ENCODE results near the gene CCT2. TPM values are rescaled to one million over a fixed set of nuclear protein-coding genes. Genes with fewer than 3 reads are reported as not detected.

CCT2 gene
- total and polyA plus RNA-seq, 2 donors (not counting 1 experiment from before 2014, with no cell fraction given): 58.2 to 125 TPM

- peaks cover 12% of the 10 kb centered on the region for H3K4me1 Mint-ChIP-seq
- peaks cover 19 to 67% of the 10 kb centered on the region in 2 experiments for H3K36me3 ChIP-seq (replicated peaks in 1 of 2; ENCODE audit: control extremely low read depth in 1 of 2, control insufficient read depth in 1 of 2, extremely low read depth in 1 of 2, insufficient read depth in 2 of 2, low read length in 1 of 2)
- H3K4me2 ChIP-seq (replicated peaks; ENCODE audit: low read depth, low read length, poor library complexity, severe bottlenecking): no peak overlapping the region
- ATAC-seq (ENCODE audit: low read depth): no peak
- WGBS (ENCODE audit: insufficient coverage): 100% methylated on average over 1 of the region's 4 CpGs
- no peaks in the 10 kb centered on the region for H3K9me3 Mint-ChIP-seq (ENCODE audit: insufficient read depth)
- H3K9me3 ChIP-seq (ENCODE audit: control extremely low read depth in 1 of 3, control insufficient read depth in 2 of 3, insufficient read depth in 1 of 3, low read length in 2 of 3): no peaks in the 10 kb centered on the region
- H3K79me2 ChIP-seq (ENCODE audit: control insufficient read depth, insufficient read depth, low read length): peaks cover 30% of the 10 kb centered on the region
- ChIA-PET POLR2A (no interaction called here), CTCF (interaction anchor here (0.7 to 1.2 kb wide), 2 partner anchors 50 to 231 kb away, joined by 3 to 4 read pairs; no protein-coding TSS in a partner anchor)
- H4K20me1 ChIP-seq (ENCODE audit: control insufficient read depth, insufficient read depth, low read length, poor library complexity, severe bottlenecking): peaks cover 22% of the 10 kb centered on the region
- peaks cover 6 to 11% of the 10 kb centered on the region in 2 donors for H3K4me1 ChIP-seq (ENCODE audit: control insufficient read depth in 2 of 2, insufficient read depth in 2 of 2, low read length in 2 of 2)
- no peaks in the 10 kb centered on the region for H3K27me3 Mint-ChIP-seq
- no peak overlapping the region for H2AFZ ChIP-seq (ENCODE audit: insufficient read depth, low read depth, low read length, poor library complexity, severe bottlenecking)
- no peak for DNase-seq
- no peak overlapping the region for H3K4me3 Mint-ChIP-seq
- H3K27ac ChIP-seq (ENCODE audit: low read length in 2 of 2): no peak overlapping the region
- no peaks in the 10 kb centered on the region for H3K27me3 ChIP-seq (replicated peaks in 1 of 4; ENCODE audit: control extremely low read depth in 1 of 4, control insufficient read depth in 3 of 4, insufficient read depth in 4 of 4, low read length in 3 of 4)
- no peak overlapping the region for H3K27ac Mint-ChIP-seq
- no peak overlapping the region for H3K9ac ChIP-seq (ENCODE audit: low read length)
- intact Hi-C loops (cut with micrococcal nuclease): loop anchor here (5.0 kb wide), 3 partner anchors 431 to 1256 kb away; partner anchors contain the start of genes CNOT2 and MDM1
- no peak overlapping the region for H3K4me3 ChIP-seq (ENCODE audit: control extremely low read depth in 1 of 5, extremely low read depth in 1 of 5, insufficient read depth in 1 of 5, low read depth in 2 of 5, low read length in 4 of 5)
- no peak for TF ChIP-seq EZH2 (IDR thresholded peaks at IDR 0.05; ENCODE audit: borderline replicate concordance, insufficient read depth, low read depth, low read length, poor library complexity, severe bottlenecking)
- no peak for TF ChIP-seq CTCF (IDR thresholded peaks at IDR 0.05)
Measured at GRCh38 chr12:69588527-69588926, 3.3 kb downstream of the CCT2 start.

- TF ChIP-seq CTCF (IDR thresholded peaks at IDR 0.05) (no peak), EZH2 (IDR thresholded peaks at IDR 0.05; ENCODE audit: borderline replicate concordance, insufficient read depth, low read depth, low read length, poor library complexity, severe bottlenecking) (no peak)
- peaks cover 6 to 11% of the 10 kb centered on the region in 2 donors for H3K4me1 ChIP-seq (ENCODE audit: control insufficient read depth in 2 of 2, insufficient read depth in 2 of 2, low read length in 2 of 2)
- peaks cover 22% of the 10 kb centered on the region for H4K20me1 ChIP-seq (ENCODE audit: control insufficient read depth, insufficient read depth, low read length, poor library complexity, severe bottlenecking)
- no peak for DNase-seq
- no peaks in the 10 kb centered on the region for H3K27me3 ChIP-seq (replicated peaks in 1 of 4; ENCODE audit: control extremely low read depth in 1 of 4, control insufficient read depth in 3 of 4, insufficient read depth in 4 of 4, low read length in 3 of 4)
- H3K4me3 Mint-ChIP-seq: no peak overlapping the region
- H3K4me3 ChIP-seq (ENCODE audit: control extremely low read depth in 1 of 5, extremely low read depth in 1 of 5, insufficient read depth in 1 of 5, low read depth in 2 of 5, low read length in 4 of 5): no peak overlapping the region
- CTCF ChIA-PET: interaction anchor here (0.7 to 1.2 kb wide), 2 partner anchors 49 to 232 kb away, joined by 3 to 4 read pairs; no protein-coding TSS in a partner anchor
- H3K4me1 Mint-ChIP-seq: peaks cover 12% of the 10 kb centered on the region
- ATAC-seq (ENCODE audit: low read depth): no peak
- H3K9me3 ChIP-seq (ENCODE audit: control extremely low read depth in 1 of 3, control insufficient read depth in 2 of 3, insufficient read depth in 1 of 3, low read length in 2 of 3): no peaks in the 10 kb centered on the region
- H2AFZ ChIP-seq (ENCODE audit: insufficient read depth, low read depth, low read length, poor library complexity, severe bottlenecking): no peak overlapping the region
- intact Hi-C loops (cut with micrococcal nuclease): loop anchor here (5.0 kb wide), 3 partner anchors 432 to 1257 kb away; partner anchors contain the start of genes CNOT2 and MDM1
- no peaks in the 10 kb centered on the region for H3K9me3 Mint-ChIP-seq (ENCODE audit: insufficient read depth)
- H3K27ac Mint-ChIP-seq: no peak overlapping the region
- WGBS (ENCODE audit: insufficient coverage): no CpG with 5 or more reads among the region's 2 CpGs
- H3K4me2 ChIP-seq (replicated peaks; ENCODE audit: low read depth, low read length, poor library complexity, severe bottlenecking): no peak overlapping the region
- peaks cover 30% of the 10 kb centered on the region for H3K79me2 ChIP-seq (ENCODE audit: control insufficient read depth, insufficient read depth, low read length)
- no peak overlapping the region for H3K9ac ChIP-seq (ENCODE audit: low read length)
- H3K27ac ChIP-seq (ENCODE audit: low read length in 2 of 2): no peak overlapping the region
- no peaks in the 10 kb centered on the region for H3K27me3 Mint-ChIP-seq
- H3K36me3 ChIP-seq (replicated peaks in 1 of 2; ENCODE audit: control extremely low read depth in 1 of 2, control insufficient read depth in 1 of 2, extremely low read depth in 1 of 2, insufficient read depth in 2 of 2, low read length in 1 of 2): peaks cover 19 to 73% of the 10 kb centered on the region in 2 experiments
- POLR2A ChIA-PET: no interaction called here
Measured at GRCh38 chr12:69589082-69589481, 3.8 kb downstream of the CCT2 start.

All from B cell (primary cell).